Ishikawa (cell line): ENCODE data around the gene MED13L.
A peak's percentile ranks its signal among the peaks of the same experiment; 100 is the strongest.

Experiments
- CEBPB ChIP-seq: IDR thresholded peaks from 2 replicates; pipeline ENCODE4 v1.6.1; 2012
- CREB1 ChIP-seq: IDR thresholded peaks from 2 replicates; pipeline ENCODE4 v1.6.1; 2012; ENCODE audit warnings: low read depth
- EGR1 ChIP-seq: IDR thresholded peaks from 2 replicates; pipeline ENCODE4 v1.6.1; 2012
- EP300 ChIP-seq: IDR thresholded peaks from 2 replicates; pipeline ENCODE4 v1.6.1; 2012; ENCODE audit warnings: borderline replicate concordance
- FOXM1 ChIP-seq: IDR thresholded peaks from 2 replicates; pipeline ENCODE4 v1.6.1; 2012; ENCODE audit warnings: low read depth, borderline replicate concordance
- NFIC ChIP-seq: IDR thresholded peaks from 2 replicates; pipeline ENCODE4 v1.6.1; 2012
- RAD21 ChIP-seq: IDR thresholded peaks from 2 replicates; pipeline ENCODE4 v1.6.1; 2012; ENCODE audit warnings: low read depth
- TAF1 ChIP-seq: IDR thresholded peaks from 2 replicates; pipeline ENCODE4 v1.6.1; 2012; ENCODE audit warnings: low read depth, mild to moderate bottlenecking
- TCF12 ChIP-seq: IDR thresholded peaks from 2 replicates; pipeline ENCODE4 v1.6.1; 2012; ENCODE audit warnings: low read depth
- TEAD4 ChIP-seq: IDR thresholded peaks from 2 replicates; pipeline ENCODE4 v1.6.1; 2012
- YY1 ChIP-seq: IDR thresholded peaks from 2 replicates; pipeline ENCODE4 v1.6.1; 2012; ENCODE audit warnings: low read depth
- ZBTB7A ChIP-seq: IDR thresholded peaks from 2 replicates; pipeline ENCODE4 v1.6.1; 2012; ENCODE audit warnings: low read depth
- TF ChIP-seq, protein P1 (sequence below): IDR thresholded peaks from 2 replicates; pipeline ENCODE4 v1.6.1; 2012
- TF ChIP-seq, protein P2 (sequence below): IDR thresholded peaks from 2 replicates; pipeline ENCODE4 v1.6.1; 2012; ENCODE audit warnings: low read depth, mild to moderate bottlenecking
- TF ChIP-seq, protein P3 (sequence below): IDR thresholded peaks from 2 replicates; pipeline ENCODE4 v1.6.1; 2012

Gene MED13L

DNA sequence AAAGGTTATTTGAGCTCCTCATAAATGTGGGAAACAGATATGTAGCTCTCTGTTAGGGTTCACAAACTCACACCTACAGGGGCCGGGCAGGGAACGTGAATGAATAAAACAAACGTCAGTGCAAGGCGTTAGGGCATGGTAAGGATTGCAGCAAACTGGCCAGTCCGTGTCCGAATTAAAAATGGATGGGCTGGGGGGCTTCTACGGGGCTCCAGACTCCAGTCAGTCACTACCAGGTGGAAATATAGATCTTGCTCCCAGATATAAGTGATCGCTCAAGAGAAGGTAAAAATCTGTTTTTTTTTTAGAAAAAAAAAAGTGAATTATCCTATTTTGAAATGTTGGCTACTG lies 333.1 kb downstream of the MED13L start:
- TF ChIP-seq RAD21: no peak
- TF ChIP-seq TEAD4: no peak
- no peak for TF ChIP-seq EP300
- TF ChIP-seq CEBPB: no peak
- TF ChIP-seq EGR1: no peak
- no peak for TF ChIP-seq TAF1
- no peak for TF ChIP-seq FOXM1
- TF ChIP-seq, protein P1, sequence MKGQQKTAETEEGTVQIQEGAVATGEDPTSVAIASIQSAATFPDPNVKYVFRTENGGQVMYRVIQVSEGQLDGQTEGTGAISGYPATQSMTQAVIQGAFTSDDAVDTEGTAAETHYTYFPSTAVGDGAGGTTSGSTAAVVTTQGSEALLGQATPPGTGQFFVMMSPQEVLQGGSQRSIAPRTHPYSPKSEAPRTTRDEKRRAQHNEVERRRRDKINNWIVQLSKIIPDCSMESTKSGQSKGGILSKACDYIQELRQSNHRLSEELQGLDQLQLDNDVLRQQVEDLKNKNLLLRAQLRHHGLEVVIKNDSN: no peak
- TF ChIP-seq NFIC: no peak
- TF ChIP-seq YY1: no peak
- TF ChIP-seq TCF12: no peak
- TF ChIP-seq, protein P2, sequence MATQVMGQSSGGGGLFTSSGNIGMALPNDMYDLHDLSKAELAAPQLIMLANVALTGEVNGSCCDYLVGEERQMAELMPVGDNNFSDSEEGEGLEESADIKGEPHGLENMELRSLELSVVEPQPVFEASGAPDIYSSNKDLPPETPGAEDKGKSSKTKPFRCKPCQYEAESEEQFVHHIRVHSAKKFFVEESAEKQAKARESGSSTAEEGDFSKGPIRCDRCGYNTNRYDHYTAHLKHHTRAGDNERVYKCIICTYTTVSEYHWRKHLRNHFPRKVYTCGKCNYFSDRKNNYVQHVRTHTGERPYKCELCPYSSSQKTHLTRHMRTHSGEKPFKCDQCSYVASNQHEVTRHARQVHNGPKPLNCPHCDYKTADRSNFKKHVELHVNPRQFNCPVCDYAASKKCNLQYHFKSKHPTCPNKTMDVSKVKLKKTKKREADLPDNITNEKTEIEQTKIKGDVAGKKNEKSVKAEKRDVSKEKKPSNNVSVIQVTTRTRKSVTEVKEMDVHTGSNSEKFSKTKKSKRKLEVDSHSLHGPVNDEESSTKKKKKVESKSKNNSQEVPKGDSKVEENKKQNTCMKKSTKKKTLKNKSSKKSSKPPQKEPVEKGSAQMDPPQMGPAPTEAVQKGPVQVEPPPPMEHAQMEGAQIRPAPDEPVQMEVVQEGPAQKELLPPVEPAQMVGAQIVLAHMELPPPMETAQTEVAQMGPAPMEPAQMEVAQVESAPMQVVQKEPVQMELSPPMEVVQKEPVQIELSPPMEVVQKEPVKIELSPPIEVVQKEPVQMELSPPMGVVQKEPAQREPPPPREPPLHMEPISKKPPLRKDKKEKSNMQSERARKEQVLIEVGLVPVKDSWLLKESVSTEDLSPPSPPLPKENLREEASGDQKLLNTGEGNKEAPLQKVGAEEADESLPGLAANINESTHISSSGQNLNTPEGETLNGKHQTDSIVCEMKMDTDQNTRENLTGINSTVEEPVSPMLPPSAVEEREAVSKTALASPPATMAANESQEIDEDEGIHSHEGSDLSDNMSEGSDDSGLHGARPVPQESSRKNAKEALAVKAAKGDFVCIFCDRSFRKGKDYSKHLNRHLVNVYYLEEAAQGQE: no peak
- TF ChIP-seq, protein P3, sequence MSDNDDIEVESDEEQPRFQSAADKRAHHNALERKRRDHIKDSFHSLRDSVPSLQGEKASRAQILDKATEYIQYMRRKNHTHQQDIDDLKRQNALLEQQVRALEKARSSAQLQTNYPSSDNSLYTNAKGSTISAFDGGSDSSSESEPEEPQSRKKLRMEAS: no peak
- TF ChIP-seq ZBTB7A: no peak
- TF ChIP-seq CREB1: no peak

DNA sequence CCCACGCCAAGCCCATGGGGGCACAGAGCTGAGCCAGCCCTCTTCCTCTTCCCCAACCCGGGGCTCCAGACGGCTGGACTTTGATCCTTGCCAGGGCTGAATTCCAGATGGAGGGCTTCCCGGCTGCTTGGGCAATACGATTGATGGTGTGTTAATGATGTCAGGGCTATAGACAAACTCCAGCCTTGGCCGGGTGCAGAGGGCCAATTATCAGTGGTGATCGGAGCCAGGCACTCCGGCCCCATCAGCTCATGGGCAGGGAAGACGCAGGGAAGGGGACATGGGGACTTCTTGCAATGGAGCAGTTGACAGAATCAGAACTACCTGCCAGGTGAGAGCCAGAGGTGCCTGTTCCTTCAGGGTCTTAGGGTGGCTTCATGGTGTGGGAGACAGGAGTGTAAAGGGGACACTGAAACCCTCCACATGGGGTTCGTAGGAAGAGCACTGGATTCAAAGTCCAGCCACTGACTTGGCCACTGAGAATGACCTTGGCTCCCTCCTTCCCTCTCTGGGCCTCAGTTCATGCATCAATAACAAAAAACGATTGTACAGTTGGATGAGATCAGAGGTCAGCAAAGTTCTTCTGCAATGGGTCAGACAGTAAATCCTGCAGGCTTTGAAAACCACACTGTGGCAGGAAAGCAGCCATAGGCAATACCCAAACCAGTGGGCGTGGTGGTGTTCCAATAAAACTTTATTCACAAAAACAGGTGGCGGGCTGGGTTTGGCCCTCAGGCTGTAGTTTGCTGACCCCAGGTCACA lies 333.7 kb downstream of the MED13L start:
- no peak for TF ChIP-seq TAF1
- TF ChIP-seq NFIC: no peak
- no peak for TF ChIP-seq TCF12
- no peak for TF ChIP-seq RAD21
- TF ChIP-seq, protein P3: no peak

DNA sequence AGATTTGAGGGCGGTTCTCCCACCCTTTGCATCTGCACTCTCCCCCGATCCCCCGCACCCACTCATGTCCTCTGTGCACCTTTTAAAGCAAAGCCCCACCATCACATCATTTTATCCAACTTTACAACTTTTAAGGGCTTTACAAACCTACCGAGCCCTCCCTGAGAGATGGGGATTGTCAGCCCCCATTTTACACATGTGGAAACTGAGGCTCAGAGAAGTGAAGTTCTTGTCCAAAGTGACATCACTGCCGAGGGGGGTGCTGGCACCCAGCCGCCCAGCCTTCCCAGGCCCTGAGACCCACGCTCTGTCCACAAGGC lies 334.2 kb downstream of the MED13L start:
- TF ChIP-seq EP300: no peak
- TF ChIP-seq TEAD4: no peak
- TF ChIP-seq RAD21: no peak
- TF ChIP-seq, protein P1: no peak
- TF ChIP-seq, protein P3: no peak
- TF ChIP-seq TCF12: no peak
- TF ChIP-seq CREB1: no peak

DNA sequence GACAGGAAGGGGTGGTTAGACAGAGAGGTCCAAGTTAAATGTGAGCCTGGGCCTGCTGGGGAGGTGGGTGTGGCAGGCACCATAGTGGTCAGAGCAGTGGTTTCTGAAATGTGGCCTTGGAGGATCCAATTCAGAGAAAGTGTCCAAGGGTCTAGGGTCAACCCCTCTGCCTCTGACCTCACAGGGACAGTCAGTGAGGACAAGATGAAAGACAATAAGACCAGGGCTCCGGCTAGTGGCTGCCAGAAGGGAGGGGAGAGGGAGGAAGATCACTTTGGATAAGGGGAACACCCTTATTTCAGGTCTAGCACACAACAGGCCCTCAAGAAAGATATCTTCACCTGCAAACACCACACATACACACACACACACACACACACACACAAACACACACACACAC lies 335.1 kb downstream of the MED13L start:
- TF ChIP-seq ZBTB7A: no peak
- no peak for TF ChIP-seq CEBPB
- TF ChIP-seq CREB1: no peak
- TF ChIP-seq TCF12: no peak
- no peak for TF ChIP-seq NFIC
- no peak for TF ChIP-seq FOXM1
- no peak for TF ChIP-seq YY1
- TF ChIP-seq EP300: no peak
- no peak for TF ChIP-seq RAD21
- TF ChIP-seq EGR1: no peak
- TF ChIP-seq, protein P1: no peak
- no peak for TF ChIP-seq TEAD4
- no peak for TF ChIP-seq TAF1
- TF ChIP-seq, protein P3: no peak
- TF ChIP-seq, protein P2: no peak

DNA sequence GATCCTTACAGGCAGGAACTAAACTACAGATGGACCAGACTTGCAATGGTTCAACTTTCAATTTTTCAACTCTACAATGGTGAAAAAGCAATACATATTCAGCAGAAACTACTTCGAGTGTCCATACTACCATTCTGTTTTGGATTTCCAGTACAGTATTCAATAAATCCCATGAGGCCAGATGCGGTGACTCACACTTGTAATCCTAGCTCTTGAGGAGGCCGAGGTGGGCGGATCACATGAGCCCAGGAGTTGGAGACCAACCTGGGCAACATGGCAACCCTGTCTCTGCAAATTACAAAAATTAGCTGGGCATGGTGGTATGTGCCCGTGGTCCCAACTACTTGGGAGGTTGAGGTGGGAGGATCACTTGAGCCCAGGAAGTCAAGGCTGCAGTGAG lies 336.1 kb downstream of the MED13L start:
- TF ChIP-seq, protein P3: no peak
- TF ChIP-seq EGR1 (peak; percentile 11; the same call in 1 of the 2 replicates), CEBPB (no peak), TEAD4 (no peak)
